ENCODE data around the gene CAPN8.
A peak's percentile ranks its signal among the peaks of the same experiment; 100 is the strongest.

Gene CAPN8

DNA sequence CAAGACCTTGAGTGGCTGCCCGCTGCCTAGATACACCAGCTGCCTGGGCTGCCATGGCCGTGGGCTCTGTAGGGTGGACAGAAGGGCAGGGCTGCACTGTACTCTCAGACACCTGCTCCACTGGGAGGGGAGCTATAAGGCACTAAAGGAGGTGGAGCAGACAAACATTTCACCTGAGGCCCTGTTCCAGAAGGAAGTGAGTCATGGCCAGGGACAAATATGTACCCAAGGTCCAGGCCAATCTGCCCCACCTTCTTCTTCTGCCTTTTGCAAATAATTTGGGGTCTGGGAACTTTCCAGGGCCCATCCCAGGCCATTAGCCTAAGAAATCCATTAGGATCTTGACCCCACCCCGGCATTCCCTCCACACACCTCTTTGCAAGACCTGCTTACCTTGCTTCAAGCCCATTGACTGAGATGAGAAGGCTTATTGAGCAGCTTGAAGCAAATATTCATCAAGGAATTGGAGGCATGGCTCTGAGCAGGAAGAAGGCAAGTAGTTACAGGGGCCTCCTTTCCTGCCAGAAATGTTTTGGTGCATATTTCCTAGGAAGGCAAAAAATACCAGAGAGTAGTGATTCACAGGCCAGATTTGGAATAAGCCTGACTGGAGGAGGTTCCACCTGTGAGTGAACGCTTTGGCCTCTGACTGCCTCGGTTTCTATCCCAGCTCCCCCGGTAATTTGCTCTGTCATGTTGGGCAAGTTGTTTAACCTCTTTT is at the start of gene CAPN8:
TSS of gene CAPN8 (minus strand) at position 110 of the 721 bp plus-strand sequence. CDS start at position 55, 55 bp downstream.
- DNase-seq (ENCODE audit: low spot score), result no peak

DNA sequence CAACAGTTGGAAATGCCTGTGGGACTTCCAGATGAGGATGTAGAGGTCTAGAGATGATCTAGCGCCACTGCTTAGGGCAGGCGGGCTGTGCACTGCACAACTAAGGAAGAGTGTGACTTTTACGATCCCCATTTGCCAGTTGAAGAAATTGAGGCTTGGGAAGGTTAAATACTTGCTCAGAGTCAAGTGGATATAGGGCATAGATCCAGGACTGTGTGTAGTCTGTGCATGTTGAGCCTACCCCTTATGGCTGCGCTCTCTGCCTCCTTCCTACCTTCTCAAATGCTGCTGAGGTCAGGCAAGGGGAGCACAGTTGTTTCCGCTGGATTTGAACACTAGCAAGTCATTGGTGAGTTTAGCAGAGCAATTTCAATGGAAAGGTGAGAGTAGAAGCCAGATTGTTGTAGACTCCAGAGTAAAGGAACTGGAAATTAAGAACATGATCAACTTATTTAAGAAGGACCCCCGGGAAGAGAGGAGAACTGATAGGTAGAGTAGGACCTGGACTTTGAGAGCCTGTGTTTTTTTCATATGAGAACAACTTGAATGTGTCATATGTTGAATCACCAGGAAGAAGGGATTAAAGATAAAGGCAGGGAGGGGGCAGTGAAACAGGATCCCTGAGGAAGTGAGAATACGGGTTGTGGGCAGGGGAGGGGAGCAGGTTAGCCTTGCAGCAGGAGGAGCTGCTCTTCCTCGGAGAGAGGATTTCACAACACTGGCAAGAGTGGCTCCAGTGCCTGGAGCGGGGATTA is 49.5 kb upstream of the CAPN8 start:
- no peak for DNase-seq (ENCODE audit: low spot score)

DNA sequence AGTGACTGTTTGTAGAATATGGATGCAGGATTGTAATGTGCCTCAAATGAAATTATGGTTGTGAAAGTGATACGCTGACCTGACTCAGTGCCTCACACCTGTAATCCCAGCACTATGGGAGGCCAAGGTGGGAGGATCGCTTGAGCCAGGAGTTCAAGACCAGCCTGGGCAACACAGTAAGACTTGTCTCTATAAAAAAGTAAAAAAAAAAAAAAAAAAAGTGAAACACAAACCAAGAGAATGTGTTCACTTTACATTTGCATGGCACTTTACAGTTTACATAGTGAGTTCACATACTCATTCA is 48.9 kb upstream of the CAPN8 start:
- no peak for DNase-seq (ENCODE audit: low spot score)

DNA sequence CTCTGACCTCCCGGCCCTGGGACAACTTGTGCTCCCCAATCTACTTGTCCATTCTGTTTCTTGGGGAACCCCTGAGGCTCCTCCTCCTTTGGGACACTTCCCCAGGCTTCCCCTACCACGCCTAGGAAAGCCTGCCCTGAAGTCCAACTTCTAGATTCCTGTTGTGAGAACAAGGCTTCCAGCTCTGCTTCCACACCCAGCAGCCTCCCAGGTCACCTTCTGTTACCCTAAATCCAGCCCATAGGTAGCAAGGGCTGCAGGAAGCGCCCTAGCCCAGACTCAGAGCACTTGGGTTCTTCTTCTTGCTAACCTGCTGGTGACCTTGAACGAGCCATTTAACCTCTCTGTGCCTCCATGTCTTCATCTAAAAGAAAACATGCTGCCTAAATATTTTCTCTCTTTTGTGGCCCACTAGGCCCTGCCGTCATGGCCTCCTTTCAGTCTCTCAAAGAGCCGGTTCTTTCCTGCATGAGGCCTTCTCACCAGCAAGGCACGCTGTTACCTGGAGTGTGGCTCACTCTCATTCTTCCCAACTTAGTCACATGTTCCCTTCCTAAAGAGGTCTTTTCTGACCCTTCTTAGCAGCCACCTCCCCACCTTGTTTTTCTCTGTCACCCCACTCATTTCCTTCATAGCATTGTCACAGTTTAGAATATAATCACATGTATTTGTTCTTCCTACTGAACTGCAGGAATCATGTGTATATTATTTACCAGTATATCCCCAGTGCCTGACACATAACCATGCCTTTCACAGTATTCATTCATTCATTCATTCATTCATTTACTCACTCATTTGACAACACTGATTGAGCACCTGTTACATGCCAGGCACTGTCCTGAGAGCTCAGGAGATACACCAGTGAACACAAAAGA is 48.3 kb upstream of the CAPN8 start:
- DNase-seq (ENCODE audit: low spot score), result no peak

DNA sequence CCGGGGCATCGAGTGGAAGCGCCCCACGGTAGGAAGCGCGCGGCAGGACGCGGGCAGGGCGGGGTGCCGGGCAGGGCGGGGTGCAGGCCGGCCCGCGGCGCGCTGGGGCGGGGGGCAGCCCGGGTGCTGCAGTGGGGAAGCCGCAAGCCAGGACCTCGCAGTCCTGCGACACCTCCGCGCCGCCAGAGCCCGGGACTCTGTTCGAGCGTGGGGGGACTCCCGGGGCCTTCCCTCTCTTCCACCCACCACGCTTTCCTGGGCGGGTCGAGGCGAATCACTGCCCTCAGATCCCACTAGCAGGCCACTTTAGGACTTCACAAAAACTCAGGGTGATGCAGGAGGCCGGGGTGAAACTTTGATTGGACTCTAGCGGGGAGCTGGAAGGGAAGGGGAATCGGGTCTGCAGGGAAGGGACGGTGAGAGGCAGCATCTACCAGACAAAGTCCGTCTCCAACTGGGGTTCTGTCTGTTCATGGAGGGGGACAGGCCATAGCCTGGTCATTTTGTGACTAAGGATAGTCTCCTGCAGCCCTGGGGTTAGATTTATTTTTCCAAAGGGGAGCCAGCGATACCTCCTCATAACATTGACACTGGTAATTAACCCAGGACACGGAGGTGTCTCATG is 47.5 kb upstream of the CAPN8 start:
- DNase-seq (ENCODE audit: low spot score), result no peak

DNA sequence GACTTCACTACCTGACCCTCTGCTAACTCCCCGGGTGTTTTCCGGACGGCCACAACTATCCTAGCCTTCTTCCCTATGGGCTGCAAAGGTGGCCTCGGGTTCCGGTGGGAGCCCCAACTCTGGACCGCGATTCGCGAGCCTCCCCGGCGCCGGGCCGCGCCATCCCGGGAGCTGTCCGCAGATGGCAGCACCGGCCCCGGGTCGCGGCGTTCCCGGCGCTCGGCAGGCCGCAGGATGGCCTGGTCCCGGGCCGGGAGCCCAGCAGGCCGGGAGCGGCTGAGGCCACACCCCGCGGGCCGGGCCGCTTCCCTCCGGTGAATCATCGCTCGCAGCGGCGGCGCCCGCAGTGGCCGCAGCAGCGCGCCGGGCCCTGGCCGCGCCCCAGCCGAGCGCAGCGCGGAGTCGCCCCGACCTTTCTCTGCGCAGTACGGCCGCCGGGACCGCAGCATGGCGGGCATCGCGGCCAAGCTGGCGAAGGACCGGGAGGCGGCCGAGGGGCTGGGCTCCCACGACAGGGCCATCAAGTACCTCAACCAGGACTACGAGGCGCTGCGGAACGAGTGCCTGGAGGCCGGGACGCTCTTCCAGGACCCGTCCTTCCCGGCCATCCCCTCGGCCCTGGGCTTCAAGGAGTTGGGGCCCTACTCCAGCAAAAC is 46.8 kb upstream of the CAPN8 start, which contains the start of gene CAPN2:
TSS of gene CAPN2 (plus strand) at position 346 of the 656 bp plus-strand sequence. CDS start at position 448, 102 bp downstream.
- DNase-seq (ENCODE audit: low spot score), result peak; percentile 92

DNA sequence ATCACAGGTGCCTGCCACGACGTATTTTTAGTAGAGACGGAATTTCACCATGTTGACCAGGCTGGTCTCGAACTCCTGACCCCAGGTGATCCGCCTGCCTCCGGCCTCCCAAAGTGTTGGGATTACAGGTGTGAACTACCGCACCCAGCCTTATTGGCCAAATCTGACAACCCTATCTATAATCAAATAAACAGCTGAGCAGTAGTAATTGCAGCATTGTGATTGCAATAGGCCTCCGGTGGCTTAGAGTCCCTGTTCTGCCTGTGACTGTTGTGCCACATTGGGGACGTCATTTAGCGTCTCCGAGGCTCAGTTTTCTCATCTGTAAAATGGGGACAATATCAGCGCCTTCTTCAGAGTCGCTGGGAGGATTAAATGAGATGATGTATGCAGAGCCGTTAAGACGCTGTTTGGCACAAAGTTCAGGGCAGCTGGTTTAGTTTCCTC is 46.3 kb upstream of the CAPN8 start:
- no peak for DNase-seq (ENCODE audit: low spot score)

DNA sequence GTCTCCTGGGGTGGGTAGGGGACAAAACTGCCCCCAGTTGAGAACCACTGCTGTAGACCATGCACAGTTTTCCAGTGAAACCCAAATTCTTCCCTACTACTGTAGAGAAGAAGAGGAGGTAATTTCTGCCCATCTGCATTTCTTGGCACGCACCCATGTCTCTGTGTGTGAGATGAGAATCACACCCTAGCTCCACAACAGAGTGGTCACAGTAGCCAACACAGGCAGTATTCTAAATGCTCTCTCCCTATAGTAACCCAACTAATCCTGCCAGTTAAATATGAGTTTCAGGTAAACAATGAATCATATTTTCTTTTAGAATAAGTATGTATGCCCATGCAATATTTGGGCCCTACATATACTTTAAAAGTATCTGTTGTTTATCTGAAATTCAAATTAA is 45.7 kb upstream of the CAPN8 start:
- DNase-seq (ENCODE audit: low spot score), result no peak

DNA sequence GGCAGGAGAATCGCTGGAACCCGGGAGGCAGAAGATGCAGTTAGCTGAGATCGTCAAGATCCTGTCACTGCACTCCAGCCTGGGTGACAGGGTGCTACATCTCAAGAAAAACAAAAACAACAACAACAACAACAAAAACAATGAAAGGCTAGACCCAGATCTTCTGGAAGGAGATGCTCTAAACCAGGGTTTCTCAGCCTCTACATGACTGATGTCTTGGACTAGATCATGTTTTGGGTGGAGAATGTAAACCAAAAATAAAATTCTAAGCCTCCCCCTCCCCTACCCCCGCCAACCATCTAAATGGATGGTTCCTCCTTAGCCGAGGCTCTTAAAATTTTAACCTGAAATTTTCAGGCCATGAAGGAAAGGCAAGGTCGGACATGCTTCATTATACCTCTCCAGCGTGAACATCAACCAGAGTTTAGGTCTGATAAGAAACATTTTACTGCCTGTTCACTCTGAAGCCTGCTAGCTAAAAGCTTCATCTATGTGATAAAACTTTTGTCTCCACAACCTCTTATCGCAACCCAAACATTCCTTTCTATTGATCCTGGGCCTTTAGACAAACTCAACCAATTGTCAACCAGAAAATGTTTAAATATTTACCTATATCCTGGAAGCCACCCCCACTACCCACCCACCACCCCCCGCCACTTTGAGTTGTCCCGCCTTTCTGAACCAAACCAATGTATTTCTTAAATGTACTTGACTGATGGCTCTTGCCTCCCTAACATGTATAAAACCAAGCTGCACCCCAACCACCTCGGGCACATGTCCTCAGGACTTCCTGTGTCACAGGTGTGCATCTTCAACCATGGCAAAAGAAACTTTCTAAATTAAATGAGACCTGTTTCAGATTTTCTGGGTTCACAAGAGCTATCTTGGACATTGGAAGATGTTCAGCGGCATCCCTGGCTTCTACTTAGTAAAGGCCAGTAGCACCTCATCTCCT is 45.0 kb upstream of the CAPN8 start:
- no peak for DNase-seq (ENCODE audit: low spot score)

DNA sequence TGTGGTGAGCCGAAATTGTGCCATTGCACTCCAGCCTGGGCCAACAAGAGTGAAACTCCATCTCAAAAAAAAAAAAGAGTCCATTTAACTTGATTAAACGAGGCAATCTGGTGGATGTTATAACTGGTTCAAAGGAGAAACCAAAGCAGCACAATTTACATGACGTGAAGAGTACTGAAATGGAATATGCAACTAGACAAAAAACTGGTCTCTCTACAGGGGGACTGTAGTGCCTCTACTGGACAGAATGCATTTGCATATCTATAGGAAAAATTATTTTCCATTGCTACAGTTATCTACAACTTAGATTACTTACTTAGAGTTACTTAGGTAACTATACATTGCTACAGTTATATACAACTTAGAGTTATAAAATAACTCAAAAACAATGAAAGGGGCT is 44.1 kb upstream of the CAPN8 start:
- no peak for DNase-seq (ENCODE audit: low spot score)

DNA sequence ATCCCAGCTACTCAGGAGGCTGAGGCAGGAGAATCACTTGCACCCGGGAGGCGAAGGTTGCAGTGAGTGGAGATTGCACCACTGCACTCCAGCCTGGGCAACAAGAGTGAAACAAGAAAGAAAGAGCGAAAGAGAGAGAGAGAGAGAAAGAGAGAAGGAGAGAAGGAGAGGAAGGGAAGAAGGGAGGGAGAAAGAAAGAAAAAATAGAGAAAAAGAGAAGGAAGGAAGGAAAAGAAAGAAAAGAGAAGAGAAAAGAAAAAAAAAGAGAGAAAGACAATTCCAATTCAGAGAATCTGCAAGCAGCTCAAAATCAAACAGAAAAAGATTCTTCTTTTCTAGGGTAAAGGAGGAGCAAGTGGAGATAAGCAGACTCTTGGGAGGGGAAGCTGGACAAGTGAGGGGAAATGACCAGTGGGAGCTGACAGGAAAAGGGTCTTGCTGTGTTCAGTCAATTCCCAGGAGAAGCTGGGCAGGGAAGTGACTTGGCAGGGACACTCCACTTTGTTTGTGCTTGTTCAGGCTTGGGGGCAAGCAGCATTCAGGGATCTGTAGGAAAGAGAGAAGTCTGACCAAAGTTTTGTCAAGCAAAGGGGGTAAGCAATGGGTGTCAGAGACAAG is 43.3 kb upstream of the CAPN8 start:
- DNase-seq (ENCODE audit: low spot score), result no peak

DNA sequence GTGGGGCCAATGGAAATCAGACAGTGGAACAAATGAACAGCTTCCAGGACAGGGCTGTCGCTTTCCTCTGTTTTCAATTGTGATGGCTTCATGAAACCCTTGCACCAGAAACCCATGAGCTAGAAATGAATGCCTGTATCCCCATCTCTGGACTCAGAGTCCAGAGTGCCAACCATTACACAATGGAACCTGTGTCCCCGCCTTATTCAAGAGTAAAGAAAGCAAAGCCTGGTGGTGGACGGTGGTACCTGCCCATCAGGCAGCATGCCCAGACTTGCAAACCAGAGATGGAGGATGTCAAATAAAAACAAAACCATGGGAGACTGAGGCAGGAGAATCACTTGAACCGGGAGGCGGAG is 42.5 kb upstream of the CAPN8 start:
- no peak for DNase-seq (ENCODE audit: low spot score)

DNA sequence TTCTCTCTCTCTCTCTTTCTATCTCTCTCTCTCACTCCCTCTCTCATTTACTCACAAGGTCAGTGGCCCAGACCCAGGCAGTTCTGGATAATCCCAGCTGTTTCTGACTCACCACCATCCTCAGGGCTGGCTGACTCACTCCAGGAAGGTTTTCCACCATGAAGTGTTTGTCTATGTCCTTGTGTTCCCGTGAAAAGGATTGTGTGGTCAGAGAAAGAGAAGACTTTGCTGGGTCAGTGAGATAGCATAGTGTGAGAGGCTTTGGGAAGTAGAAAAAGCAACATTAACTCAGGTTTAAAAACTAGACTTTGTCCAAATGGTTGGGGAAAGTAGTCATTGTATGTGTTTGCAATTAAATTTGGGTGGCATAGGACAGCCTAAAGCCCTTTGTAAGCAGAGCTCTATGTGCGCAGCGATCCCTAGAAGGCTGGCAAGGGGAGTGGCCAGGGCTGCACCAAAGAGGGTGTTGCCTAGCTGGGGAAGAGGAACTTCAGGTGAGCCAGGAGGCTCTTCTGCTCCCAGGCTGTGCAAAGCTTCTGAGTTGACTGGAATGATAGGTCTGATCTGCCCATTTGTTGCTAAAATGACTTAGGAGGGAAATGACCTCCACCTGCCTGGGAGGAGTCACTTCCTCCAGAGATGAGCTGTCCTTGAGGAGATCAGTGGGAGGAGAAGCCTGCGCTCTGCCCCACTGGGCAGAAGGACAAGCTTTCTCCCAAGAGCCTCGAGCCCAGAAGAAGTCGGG is 41.9 kb upstream of the CAPN8 start:
- DNase-seq (ENCODE audit: low spot score), result no peak

DNA sequence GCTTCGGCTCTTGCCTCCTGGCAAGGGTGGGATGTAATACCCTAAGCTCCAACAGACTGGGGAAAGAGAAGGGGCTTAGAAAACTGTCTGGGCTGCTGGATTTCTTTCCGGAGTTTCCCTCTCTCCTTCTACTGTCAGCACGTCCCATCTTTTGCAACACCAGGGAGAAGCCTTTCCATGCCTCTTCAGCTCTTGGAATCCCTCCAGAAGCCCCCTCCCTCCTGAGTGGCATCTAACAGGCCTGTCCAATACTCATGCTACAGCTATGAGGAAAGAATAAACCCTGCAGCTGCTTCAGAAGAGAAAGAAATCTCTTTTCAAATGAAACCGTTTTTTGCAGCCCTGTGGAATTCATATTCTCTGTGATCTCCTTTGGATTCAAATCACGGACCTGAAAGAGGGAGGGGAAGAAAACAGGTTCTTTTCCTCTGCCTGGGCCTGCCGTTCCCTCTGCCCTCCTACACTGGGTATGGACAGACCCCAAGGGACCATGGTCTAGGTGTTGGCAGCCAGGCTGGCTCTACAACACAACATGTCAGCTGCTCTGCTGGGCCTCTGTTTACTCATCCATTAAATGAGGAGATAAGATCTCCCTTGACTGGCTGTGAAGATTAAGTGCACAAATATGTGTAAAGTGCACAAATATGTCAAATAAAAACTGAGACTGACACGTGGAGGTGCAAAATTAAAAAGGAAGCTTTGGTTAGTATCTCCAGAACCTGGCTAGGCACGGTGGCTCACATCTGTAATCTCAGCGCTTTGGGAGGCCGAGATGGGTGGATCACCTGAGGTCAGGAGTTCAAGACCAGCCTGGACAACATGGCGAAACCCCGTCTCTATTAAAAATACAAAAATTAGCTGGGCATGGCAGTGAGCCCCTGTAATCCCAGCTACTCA is 40.8 kb upstream of the CAPN8 start:
- no peak for DNase-seq (ENCODE audit: low spot score)

DNA sequence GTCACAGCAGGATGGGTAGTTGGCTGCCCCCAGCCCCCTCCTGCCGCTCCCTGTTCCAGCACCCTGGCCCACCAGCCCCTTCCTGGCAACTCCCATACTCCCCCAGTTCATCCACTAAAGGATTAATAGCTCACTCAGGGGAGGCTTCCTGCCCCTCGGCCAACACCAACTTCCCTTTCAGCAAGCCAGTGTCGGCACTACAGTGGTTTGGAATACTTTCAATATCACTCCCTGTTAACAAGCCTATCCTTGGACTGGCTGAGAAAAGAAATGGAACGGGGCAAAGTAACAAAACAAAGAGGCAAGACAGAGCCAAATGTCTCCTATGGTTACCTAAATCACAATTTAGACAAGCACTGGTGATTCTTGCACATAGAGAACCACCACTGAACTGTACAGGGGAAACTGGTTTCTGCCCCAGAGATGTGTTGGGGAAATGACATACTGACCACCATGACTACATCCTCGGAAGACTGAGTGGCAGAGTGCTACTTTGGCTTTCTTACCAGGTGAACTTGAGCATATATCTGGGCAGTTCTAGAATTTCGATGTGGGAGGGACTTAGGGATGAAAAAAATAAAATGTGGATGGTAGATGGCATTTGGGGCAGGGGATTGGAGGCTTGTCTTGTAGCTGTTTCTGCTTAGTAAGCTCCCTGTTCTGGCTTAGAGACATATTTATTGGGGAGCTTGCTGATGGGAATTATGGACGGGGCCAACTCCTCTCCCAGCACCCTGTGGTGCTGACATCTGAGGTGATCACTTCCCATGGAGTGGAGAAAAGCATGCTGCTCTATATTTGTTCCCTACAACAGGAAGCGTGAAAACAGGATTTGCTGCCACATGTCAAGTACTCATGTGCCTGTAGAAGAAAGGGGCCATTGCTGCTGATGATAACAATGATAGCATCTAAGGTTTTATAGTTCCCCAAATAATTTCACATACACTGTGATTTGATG is 39.7 kb upstream of the CAPN8 start:
- DNase-seq (ENCODE audit: low spot score), result no peak

DNA sequence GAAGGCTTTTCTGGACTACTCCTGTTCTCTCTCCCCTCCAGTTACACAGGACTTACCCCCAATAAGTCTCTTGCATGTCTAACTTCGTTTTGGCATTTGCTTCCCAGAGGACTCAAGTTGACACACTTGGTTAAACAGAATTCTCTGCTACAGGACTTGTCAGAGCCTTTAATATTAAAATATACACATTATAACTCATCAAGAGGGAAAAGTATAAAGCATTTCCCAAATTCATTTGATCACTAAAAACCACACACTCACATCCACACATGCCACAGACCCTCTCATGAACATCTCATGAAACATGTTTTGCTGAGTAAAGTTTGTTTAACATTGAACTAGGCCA is 38.1 kb upstream of the CAPN8 start:
- no peak for DNase-seq (ENCODE audit: low spot score)

Measured in HuH-7 (cell line).